NOMO-1 treated with dmso at 0.1 percent for 144 hours (cell line): Measurements from ENCODE around the gene CRTAP.
"Not testable (repeated sequence)": the region's sequence is repeated elsewhere in the genome, so short reads cannot be mapped to it uniquely, and the experiment has no call there.

Source experiments
- DNase-seq: peaks from one replicate; lab custom pipeline; 2025; ENCODE audit not compliant: unreplicated experiment; lab: John Stamatoyannopoulos, UW

The CRTAP gene

DNA sequence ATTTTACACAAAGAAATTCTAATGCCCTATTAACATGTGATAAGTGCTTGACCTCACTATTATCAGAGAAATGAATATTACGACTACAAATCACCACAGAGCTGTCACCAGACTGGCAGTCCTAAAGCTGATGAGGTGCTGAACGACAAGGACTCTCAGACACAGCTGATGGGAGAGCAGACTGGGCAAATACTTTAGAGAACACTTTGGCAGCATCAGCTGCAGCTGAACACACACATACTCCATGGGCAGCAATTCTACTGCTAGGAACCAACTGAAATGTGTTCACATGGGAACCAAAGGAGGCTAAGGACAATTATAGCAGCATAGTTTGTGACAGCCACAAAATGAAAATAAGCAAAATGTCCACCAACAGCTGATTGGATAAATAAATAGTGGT, 59.3 kb downstream of the CRTAP start:
- no peak for DNase-seq

- no peak for DNase-seq
Measured at GRCh38 chr3:33173672-33174071, 59.9 kb downstream of the CRTAP start.

DNA sequence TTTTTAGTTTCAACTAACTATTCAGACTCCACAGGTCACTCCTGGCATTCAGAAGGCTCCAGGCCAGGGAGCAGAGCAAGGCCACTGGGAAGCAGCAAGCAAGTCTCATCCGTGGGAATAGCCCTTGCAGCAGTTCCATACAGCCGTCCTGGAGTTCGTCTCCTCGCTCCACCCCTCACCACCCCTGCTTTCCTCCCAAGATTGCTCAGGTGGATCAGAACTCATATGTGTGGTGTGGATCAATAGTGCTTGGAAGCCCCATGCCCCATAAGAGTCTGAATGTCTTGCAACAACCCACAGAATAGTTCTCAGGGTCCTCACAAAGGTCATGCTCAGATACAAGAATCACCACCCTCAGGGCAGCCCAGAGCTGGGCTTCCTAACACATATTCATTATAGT, 60.3 kb downstream of the CRTAP start:
- DNase-seq, result no peak

- no peak for DNase-seq
Measured at GRCh38 chr3:33174711-33175414, 61.0 kb downstream of the CRTAP start.

DNA sequence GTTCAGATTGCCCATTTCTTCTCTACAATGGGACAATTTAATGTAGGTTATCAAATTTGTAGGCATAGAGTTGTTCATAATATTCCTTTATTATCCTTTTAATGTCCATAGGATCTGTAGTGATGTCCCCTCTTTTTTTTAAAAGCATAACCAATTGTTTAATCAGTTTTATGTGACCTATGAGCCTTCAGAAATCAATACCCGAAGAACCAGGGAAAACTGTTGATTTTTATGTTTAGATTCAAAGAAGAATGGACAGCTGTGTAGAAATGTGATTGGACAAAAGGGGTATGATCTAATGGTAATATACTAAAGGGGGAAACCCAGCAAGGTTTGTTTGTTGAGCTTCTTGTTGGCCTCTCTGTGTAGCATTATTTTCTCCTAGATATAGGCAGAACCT, 65.3 kb downstream of the CRTAP start:
- DNase-seq, result no peak

GRCh38 chr3:33181229-33181628, 67.4 kb downstream of the CRTAP start:
- no peak for DNase-seq

DNA sequence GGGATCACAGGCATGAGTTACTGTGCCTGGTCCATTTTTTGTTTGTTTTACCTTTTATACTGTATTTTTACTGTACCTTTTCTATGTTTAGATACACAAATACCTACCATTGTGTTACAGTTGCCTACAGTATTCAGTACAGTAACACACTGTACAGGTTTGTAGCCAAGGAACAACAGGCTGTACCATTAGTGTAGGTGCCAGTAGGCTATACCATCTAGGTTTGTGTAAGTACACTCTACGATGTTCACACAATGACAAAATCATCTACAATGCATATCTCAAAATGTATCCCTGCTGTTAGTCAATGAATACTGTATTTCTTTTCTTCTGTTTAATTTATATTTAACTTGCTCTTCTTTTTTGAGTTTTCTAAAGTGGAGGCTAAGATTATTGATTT, 67.8 kb downstream of the CRTAP start:
- DNase-seq, result not testable (repeated sequence)

DNA sequence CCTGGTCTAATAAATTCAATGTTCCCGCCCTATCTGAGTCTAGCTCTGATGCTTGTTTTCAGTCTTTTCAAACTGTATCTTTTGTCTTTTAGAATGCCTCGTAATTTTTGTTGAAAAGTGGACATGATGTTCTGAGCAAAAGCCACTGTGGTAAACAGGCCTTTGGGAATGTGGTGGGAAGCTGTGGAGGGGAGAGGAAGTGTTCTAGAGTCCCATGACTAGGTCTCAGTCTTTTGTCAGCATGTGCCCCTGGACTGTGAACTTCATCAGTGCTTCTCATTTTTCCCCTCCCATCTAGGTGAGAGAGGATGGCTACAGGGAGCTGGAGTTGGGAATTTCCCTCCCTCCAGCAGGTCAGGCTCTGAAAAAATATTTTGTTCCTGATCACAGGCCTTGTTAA, 71.0 kb downstream of the CRTAP start:
- no peak for DNase-seq

GRCh38 chr3:33186524-33187367, 72.9 kb downstream of the CRTAP start:
- no peak for DNase-seq

- no peak for DNase-seq
Measured at GRCh38 chr3:33187368-33187634, 73.5 kb downstream of the CRTAP start.

GRCh38 chr3:33194303-33194702, 80.5 kb downstream of the CRTAP start:
- DNase-seq, result no peak

- no peak for DNase-seq
Measured at GRCh38 chr3:33196538-33196937, 82.7 kb downstream of the CRTAP start.
